GM23338 (cell line): ENCODE results near the gene MORC3. TPM values are rescaled to one million over a fixed set of nuclear protein-coding genes. Genes with fewer than 3 reads are reported as not detected.
"Not testable (repeated sequence)": the region's sequence is repeated elsewhere in the genome, so short reads cannot be mapped to it uniquely, and the experiment has no call there.

Source experiments
- ATAC-seq: fragments of 200-7000 bp; cut with Tn5 transposase; 3 replicates; pipeline ENCODE4 v1.9.1; 2020
- DNase-seq: peaks from one replicate; pipeline ENCODE4 v3.0.0-alpha.2; 2015; ENCODE audit warnings: low spot score
- H2AFZ ChIP-seq: fragments of 200-600 bp; sonication (generic); 2 replicates; pipeline ENCODE4 v1.8.0; 2016; ENCODE audit warnings: antibody characterized with exemption, mild to moderate bottlenecking, moderate library complexity
- H3F3A ChIP-seq: fragments of 200-600 bp; sonication (generic); replicated peaks from 2 replicates; pipeline ENCODE4 v1.8.0; 2017; ENCODE audit warnings: antibody characterized with exemption, mixed run types, low read depth
- H3K27ac ChIP-seq: fragments of 200-600 bp; sonication (generic); 2 replicates; pipeline ENCODE4 v1.6.1; 2016; ENCODE audit warnings: low read depth
- H3K27me3 ChIP-seq: fragments of 200-600 bp; sonication (generic); 2 replicates; pipeline ENCODE4 v1.8.0; 2016; ENCODE audit warnings: mild to moderate bottlenecking, mixed run types, moderate library complexity; ENCODE audit not compliant: insufficient read depth
- H3K36me3 ChIP-seq: fragments of 200-600 bp; sonication (generic); 2 replicates; pipeline ENCODE4 v1.8.0; 2016; ENCODE audit warnings: mild to moderate bottlenecking; ENCODE audit not compliant: insufficient read depth
- H3K4me1 ChIP-seq: fragments of 200-600 bp; sonication (generic); 2 replicates; pipeline ENCODE4 v1.8.0; 2016; ENCODE audit warnings: mild to moderate bottlenecking, moderate library complexity; ENCODE audit not compliant: insufficient read depth
- H3K4me2 ChIP-seq: fragments of 200-600 bp; sonication (generic); 2 replicates; pipeline ENCODE4 v1.7.1; 2017; ENCODE audit warnings: mixed run types
- H3K4me3 ChIP-seq: fragments of 200-600 bp; sonication (generic); 2 replicates; pipeline ENCODE4 v1.6.1; 2016; ENCODE audit warnings: mixed run types
- H3K79me2 ChIP-seq: fragments of 200-600 bp; sonication (generic); replicated peaks from 2 replicates; pipeline ENCODE4 v1.8.0; 2017; ENCODE audit warnings: mild to moderate bottlenecking; ENCODE audit not compliant: insufficient read depth
- H3K9me2 ChIP-seq: fragments of 200-600 bp; sonication (generic); 2 replicates; pipeline ENCODE4 v1.8.0; 2017; ENCODE audit not compliant: insufficient read depth
- H4K20me1 ChIP-seq: fragments of 200-600 bp; sonication (generic); replicated peaks from 2 replicates; pipeline ENCODE4 v1.8.0; 2017; ENCODE audit warnings: mild to moderate bottlenecking; ENCODE audit not compliant: insufficient read depth
- H3K27ac Mint-ChIP-seq: 2 replicates; pipeline ENCODE4 v1.8.0; 2020; ENCODE audit warnings: inconsistent platforms, mild to moderate bottlenecking, moderate library complexity, mixed read lengths
- H3K27me3 Mint-ChIP-seq: 3 replicates; pipeline ENCODE4 v1.8.0; 2022; ENCODE audit warnings: low read depth, mild to moderate bottlenecking, moderate library complexity, mixed read lengths, inconsistent platforms; ENCODE audit not compliant: insufficient read depth, poor library complexity
- H3K36me3 Mint-ChIP-seq: 3 replicates; pipeline ENCODE4 v1.8.0; 2021; ENCODE audit warnings: low read depth, mild to moderate bottlenecking, inconsistent platforms, moderate library complexity, mixed read lengths
- H3K4me1 Mint-ChIP-seq: 3 replicates; pipeline ENCODE4 v1.8.0; 2020; ENCODE audit warnings: mild to moderate bottlenecking, inconsistent platforms, mixed read lengths
- H3K4me3 Mint-ChIP-seq: 3 replicates; pipeline ENCODE4 v1.8.0; 2021; ENCODE audit warnings: moderate library complexity, mild to moderate bottlenecking, inconsistent platforms, mixed read lengths
- H3K9me3 Mint-ChIP-seq: 3 replicates; pipeline ENCODE4 v1.8.0; 2020; ENCODE audit warnings: moderate library complexity, mild to moderate bottlenecking, inconsistent platforms, mixed read lengths
- CREB1 ChIP-seq: fragments of 250-450 bp; sonication (Bioruptor Pico); IDR thresholded peaks from 2 replicates; pipeline ENCODE4 v1.5.0; 2020; ENCODE audit warnings: low read depth, mild to moderate bottlenecking, moderate library complexity
- CTCF ChIP-seq, 2 experiments: fragments of 200-600 bp in 1 of 2; sonication (generic) in 1 of 2; conservative IDR thresholded peaks; 2 replicates each; pipeline versions ENCODE4 v1.5.1 to v1.6.1; 2016 to 2017; ENCODE audit warnings: antibody characterized with exemption in 2 of 2, low read depth in 2 of 2, mild to moderate bottlenecking in 2 of 2, moderate library complexity in 1 of 2
- EZH2 ChIP-seq: fragments of 200-600 bp; sonication (generic); IDR thresholded peaks from one replicate; pipeline ENCODE4 v1.8.0; 2017; ENCODE audit warnings: antibody characterized with exemption, mild to moderate bottlenecking, low read depth; ENCODE audit not compliant: unreplicated experiment
- EZH2phosphoT487 ChIP-seq: fragments of 200-600 bp; sonication (generic); IDR thresholded peaks from one replicate; pipeline ENCODE4 v1.8.1; 2018; ENCODE audit warnings: antibody characterized with exemption; ENCODE audit not compliant: unreplicated experiment
- JUNB ChIP-seq: IDR thresholded peaks from one replicate; pipeline ENCODE4 v1.6.1; 2016; ENCODE audit warnings: antibody characterized with exemption; ENCODE audit not compliant: unreplicated experiment
- NANOG ChIP-seq: IDR thresholded peaks from 2 replicates; pipeline ENCODE4 v1.6.1; 2016; ENCODE audit warnings: antibody characterized with exemption, borderline replicate concordance
- POLR2AphosphoS5 ChIP-seq: IDR thresholded peaks from 2 replicates; pipeline ENCODE4 v1.6.1; 2016; ENCODE audit warnings: antibody characterized with exemption, low read depth
- ZNF114 ChIP-seq: fragments of 250-450 bp; sonication (Bioruptor Pico); IDR thresholded peaks from 2 replicates; pipeline ENCODE4 v1.5.0; 2020; ENCODE audit warnings: mild to moderate bottlenecking, moderate library complexity
- polyA plus RNA-seq: library from polyadenylated mRNA; unstranded; fragments of >200 nt; fragmentation: Nextera tagmentation; extraction: Ambion mirVana; gene quantifications from 2 replicates; pipeline ENCODE4 v1.2.1, GENCODE V29; 2016
- total RNA-seq: library from RNA; depleted of rRNA; stranded (reverse); fragments of >200 nt; shearing (Covaris generic); gene quantifications from 2 replicates; pipeline ENCODE4 v1.2.3, GENCODE V29; 2014

The MORC3 gene
- total and polyA plus RNA-seq, 2 experiments from 2014 or later = 11.5 to 25.4 TPM

GRCh38 chr21:36396325-36396724 lies 76.3 kb downstream of the MORC3 start (continued):
- no peak for TF ChIP-seq CTCF (conservative IDR thresholded peaks at IDR 0.05; ENCODE audit: low read depth in 2 of 2)
- no peak for TF ChIP-seq POLR2AphosphoS5

GRCh38 chr21:36396971-36397370 lies 77.0 kb downstream of the MORC3 start:
- Histone ChIP-seq H3K36me3 (peaks cover 3% of the 10 kb centered on the region), H3K27me3 (no peaks in the 10 kb centered on the region), H3K27ac (no peak overlapping the region), H3F3A (no peaks in the 10 kb centered on the region), H3K9me2 (no peaks in the 10 kb centered on the region), H3K4me3 (no peak overlapping the region), H4K20me1 (peaks cover 7% of the 10 kb centered on the region; the same call in 1 of the 2 replicates), H3K79me2 (no peaks in the 10 kb centered on the region), H2AFZ (no peak overlapping the region), H3K4me1 (no peaks in the 10 kb centered on the region), H3K4me2 (no peak overlapping the region)
- Mint-ChIP-seq H3K4me1 (no peaks in the 10 kb centered on the region), H3K36me3 (peaks cover 64% of the 10 kb centered on the region), H3K27ac (no peak overlapping the region), H3K4me3 (no peak overlapping the region), H3K27me3 (peaks cover 2% of the 10 kb centered on the region), H3K9me3 (peaks cover 9% of the 10 kb centered on the region)
- no peak for ATAC-seq
- TF ChIP-seq EZH2phosphoT487 = no peak
- no peak for TF ChIP-seq ZNF114 (CRISPR knock-in tag)
- no peak for DNase-seq

GRCh38 chr21:36397606-36398005 lies 77.6 kb downstream of the MORC3 start:
- TF ChIP-seq JUNB (no peak), CREB1 (CRISPR knock-in tag) (no peak), ZNF114 (CRISPR knock-in tag) (no peak), EZH2phosphoT487 (no peak), NANOG (no peak), EZH2 (no peak)
- Mint-ChIP-seq H3K27me3 (peaks cover 2% of the 10 kb centered on the region), H3K27ac (no peak overlapping the region), H3K36me3 (peaks cover 66% of the 10 kb centered on the region), H3K4me1 (no peaks in the 10 kb centered on the region), H3K9me3 (peaks cover 5% of the 10 kb centered on the region; the same call in 1 of the 3 replicates), H3K4me3 (no peak overlapping the region)
- Histone ChIP-seq H3K4me1 (no peaks in the 10 kb centered on the region), H3K27ac (no peak overlapping the region), H3K27me3 (no peaks in the 10 kb centered on the region), H2AFZ (no peak overlapping the region), H3K4me2 (no peak overlapping the region), H3F3A (no peaks in the 10 kb centered on the region), H3K9me2 (no peaks in the 10 kb centered on the region), H3K4me3 (no peak overlapping the region), H3K36me3 (peaks cover 3% of the 10 kb centered on the region), H3K79me2 (no peaks in the 10 kb centered on the region), H4K20me1 (peaks cover 7% of the 10 kb centered on the region; the same call in 1 of the 2 replicates)
- DNase-seq = no peak
- ATAC-seq = no peak

GRCh38 chr21:36399736-36400135 lies 79.7 kb downstream of the MORC3 start:
- H2AFZ ChIP-seq, H3K27ac ChIP-seq, H3F3A ChIP-seq, H3K4me3 Mint-ChIP-seq, H3K79me2 ChIP-seq, H3K9me3 Mint-ChIP-seq, H4K20me1 ChIP-seq, H3K4me2 ChIP-seq, H3K27me3 ChIP-seq, H3K27me3 Mint-ChIP-seq, H3K9me2 ChIP-seq, H3K4me1 ChIP-seq, H3K36me3 ChIP-seq, ATAC-seq, H3K4me1 Mint-ChIP-seq, H3K27ac Mint-ChIP-seq, H3K4me3 ChIP-seq, DNase-seq: not testable (repeated sequence)
- H3K36me3 Mint-ChIP-seq = peaks cover 57% of the 10 kb centered on the region
